HG02852 (cell line): Measurements from ENCODE around the gene SPATA31D4.
"Not testable (repeated sequence)": the region's sequence is repeated elsewhere in the genome, so short reads cannot be mapped to it uniquely, and the experiment has no call there.

Experiments
- ATAC-seq: cut with Tn5 transposase; IDR thresholded peaks from one replicate; pipeline ENCODE4 v1.9.1; 2021; ENCODE audit warnings: mild to moderate bottlenecking, moderate library complexity; ENCODE audit not compliant: unreplicated experiment

Gene SPATA31D4

DNA sequence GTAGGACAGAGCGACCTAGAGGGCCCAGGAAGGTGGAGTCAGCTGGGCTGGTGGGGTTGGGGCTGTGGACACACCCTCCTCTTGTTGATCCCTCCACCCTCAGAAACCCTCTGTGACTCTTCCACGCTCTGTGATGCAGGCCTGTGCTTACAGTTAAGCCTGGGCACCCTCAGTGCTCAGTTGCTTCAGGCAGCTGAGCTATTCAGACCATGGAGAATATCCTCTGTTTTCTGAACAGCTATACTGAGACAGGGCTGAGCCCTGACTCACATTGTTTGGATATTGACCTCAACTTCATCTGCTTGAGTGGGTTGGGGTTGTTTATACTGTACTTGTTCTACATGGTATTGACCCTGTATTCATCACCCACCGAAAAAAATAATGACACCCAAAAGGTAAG, at the start of gene SPATA31D4:
SPATA31D4 (plus strand) TSS at position 124 of the 400 bp plus-strand sequence; CDS start at position 210, 86 bp downstream.
- ATAC-seq = not testable (repeated sequence)

DNA sequence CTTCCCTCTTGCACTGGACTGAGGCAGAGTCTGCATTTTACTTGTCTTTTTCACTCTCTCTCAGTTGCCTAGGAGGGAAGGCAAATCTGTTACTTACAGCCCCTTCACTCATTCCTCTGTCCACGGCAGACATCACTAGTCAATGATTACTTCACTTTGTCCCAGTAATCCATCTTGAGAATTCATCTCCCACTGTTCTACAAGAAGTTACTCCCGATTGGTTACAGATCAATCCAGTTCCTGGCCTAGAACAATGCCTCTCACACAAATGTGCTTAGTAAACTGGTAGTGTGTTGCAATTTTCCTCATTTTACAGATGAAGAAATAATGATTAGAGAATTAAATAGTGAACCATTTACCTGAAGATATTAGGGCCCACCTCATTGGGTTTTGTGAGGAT, 49.7 kb upstream of the SPATA31D4 start:
- ATAC-seq = no peak

DNA sequence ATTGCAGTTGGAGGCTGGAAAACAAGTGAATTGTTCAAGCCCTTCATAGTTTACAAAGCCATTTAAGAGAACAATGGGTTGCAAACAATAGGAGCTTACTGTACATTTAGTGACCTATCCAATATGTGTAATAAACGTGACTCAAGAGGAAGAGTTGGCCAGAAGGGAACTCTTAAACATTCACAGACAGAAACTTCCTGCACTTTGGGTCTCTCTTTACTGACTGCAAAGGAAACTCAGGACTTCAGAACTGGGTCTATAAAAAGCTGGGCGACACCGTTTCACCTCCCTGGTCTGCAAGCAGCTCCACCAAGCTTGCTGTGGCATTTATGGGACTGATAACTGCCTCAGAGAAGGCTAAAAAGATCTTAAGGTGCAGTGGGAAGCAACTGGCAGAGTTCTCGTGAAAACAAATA, 48.7 kb upstream of the SPATA31D4 start:
- ATAC-seq = no peak

DNA sequence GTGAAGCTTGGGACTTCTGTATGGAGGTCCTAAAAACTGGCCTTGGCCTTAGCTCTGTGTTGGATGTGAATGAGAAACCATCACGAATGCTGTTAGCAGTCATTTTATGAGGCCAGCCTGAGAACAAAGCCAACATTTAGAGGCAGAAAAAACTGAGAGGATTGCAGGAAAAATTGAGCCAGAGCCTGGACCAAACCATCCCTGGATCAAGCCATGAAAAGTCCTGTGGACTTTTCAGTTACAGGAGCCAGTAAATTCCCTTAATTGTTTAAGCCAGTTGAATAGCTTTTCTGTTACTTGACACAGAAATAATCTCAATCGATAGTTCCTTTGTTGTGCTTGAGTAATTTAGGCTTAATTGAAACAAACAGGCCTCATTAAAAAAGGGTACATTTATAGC, 42.6 kb upstream of the SPATA31D4 start:
- no peak for ATAC-seq

DNA sequence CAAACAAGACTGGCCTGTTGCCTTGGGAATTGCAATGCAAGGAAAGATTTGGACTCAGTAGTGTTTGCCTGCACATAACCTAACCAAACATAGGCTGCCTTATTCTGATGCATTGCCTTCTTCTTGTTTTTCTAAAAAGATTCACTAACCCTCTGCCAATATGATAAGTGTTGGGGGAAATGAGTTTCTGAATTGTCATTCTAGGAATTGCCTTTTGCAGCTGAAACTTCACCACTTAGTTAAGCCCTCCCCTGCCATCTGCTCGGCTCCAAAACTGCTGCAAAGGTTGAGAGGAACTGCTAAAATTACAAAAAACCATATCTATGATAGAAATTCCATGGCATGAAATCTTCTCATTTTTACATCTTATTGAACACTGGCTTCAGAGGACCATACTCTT, 41.6 kb upstream of the SPATA31D4 start:
- no peak for ATAC-seq

DNA sequence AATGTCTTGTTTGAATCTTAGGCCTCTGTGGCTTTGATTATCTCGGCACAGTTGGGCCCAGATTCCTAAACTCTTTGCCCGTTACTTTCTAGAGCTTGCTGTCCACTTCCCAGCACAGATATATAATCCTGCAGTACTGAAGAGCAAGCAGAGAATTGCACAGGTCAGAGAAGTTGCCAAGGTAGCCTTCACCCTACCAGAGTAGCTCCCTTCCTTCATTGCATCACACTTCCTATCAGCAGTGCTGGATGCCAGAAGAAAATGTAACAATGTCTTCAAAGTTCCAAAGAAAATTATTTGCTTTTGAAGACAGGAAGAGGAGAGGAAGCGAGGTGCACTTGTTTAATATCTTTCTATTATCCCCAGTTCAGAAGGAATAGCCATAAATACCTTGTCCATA, 38.1 kb upstream of the SPATA31D4 start:
- ATAC-seq = no peak

DNA sequence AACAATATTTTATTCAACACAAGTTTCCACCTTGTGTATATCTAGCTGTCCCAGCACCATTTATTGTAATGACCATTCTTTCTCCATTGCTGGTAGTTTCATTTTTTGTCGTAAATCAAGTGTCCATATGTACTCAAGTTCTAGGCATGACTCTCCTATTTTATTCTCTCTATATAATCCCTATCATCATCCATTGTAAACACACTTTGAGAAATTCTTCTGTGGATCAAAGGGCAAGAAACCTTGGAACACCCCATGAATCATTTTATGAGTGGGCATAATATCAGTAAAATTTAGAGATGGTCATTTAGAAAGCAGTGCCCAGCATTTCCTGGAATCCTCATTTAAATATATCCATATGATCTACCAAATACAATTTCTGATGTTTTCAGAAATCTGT, 35.8 kb upstream of the SPATA31D4 start:
- no peak for ATAC-seq

DNA sequence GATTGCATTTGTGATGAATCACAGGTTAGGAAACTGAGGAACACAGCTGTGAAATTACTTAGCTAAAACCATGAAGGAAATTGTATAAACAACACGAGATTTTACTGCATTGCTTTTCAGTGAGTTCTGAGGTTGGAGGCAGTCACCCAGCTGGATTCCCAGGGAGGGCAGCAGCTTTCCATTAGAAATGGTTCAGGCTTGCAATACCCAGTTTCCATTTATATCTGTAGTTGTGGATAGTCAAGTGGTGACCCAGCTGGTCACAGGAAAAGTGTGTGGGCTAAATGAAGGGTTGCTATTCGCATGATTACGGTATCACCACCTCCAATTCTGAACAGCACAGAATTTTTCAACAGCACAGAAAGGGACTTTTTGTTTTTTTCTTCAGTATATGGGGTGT, 34.3 kb upstream of the SPATA31D4 start:
- ATAC-seq = no peak

DNA sequence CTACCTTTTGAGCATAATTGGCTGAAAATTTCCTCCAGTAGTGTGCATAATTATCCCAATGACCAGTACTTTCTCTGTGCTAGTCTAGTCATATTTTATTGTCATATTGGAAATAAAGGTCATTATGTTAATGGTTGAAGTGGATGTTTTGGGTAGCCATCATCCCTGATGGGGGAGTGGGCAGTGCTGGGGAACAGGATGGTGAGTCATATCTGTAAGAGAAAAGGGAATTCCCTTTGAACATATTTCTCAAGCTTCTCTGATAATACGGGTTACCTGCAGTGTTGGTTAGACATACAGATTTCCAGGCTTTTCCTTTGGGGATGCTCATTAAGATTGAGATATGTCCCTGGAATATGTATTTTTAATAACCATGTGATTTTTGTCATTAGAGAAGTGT, 33.3 kb upstream of the SPATA31D4 start:
- ATAC-seq = no peak

DNA sequence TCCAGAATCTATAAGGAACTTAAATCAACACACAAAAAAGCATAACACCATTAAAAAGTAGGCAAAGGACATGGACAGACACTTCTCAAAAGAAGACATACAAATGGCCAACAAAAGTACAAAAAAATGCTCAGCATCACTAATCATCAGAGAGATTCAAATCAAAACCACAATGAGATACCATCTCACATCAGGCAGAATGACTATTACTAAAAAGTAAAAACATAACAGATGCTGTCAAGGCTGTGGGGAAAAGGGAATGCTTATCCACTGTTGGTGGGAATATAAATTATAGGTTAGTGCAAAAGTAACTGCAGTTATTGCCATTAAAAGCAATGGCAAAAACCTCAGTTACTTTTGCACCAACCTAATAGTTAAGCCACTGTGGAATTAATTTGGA, 32.2 kb upstream of the SPATA31D4 start:
- ATAC-seq = no peak

DNA sequence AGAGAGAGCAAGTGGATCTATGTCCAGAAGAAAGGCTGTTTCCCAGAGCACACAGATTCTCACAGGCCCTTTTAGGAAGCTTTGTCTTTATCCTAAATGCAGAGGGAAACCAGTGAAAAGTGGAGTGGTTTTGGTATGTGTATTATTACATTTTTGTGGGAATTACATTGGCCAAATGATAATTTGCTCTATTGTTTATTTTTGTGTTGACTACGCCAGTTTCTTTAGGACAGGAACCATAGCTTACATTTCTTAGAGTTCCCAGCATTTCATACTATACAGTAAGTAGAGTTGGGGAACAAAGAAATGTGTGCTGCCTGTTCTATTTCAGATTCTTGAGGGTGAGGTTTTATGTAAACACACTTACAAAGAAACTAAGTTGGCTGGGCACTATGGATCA, 29.4 kb upstream of the SPATA31D4 start:
- no peak for ATAC-seq

DNA sequence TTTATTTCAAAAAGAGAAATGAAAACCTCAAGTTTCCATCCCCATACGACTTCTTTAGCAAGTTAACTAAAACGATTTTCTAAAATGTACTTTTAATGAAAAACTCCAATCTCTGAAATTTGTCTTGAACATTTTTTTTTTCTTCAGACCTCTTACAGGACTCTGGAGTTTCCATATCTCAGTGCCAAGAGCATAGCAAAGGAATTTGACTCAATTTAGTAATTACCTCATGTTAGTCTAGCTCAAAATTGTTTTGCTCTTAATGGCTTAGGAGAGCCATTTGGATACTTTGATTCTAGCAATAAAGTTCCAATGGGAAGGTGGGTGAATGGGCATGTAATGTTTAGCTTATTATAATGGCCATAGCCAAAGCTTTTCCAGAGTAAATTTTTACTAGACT, 26.0 kb upstream of the SPATA31D4 start:
- no peak for ATAC-seq

DNA sequence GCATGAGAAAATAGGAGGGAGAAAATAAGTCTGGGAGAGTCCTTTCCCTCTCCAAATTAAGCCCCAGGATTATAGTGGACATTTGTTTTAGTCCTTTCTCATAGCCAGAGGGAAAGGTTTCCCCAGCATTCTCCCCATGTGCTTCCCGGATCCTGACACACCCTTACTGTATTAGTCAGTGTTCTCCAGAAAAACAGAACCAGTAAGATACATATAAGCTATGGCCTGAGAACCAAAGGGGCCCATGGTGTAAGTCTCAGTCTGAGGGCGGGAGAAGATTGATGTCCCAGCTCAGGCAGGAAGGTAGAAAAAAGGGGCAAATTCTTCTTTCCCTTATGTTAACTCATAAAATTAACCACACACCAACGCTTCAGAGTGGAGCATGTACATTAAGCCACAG, 25.6 kb upstream of the SPATA31D4 start:
- no peak for ATAC-seq

DNA sequence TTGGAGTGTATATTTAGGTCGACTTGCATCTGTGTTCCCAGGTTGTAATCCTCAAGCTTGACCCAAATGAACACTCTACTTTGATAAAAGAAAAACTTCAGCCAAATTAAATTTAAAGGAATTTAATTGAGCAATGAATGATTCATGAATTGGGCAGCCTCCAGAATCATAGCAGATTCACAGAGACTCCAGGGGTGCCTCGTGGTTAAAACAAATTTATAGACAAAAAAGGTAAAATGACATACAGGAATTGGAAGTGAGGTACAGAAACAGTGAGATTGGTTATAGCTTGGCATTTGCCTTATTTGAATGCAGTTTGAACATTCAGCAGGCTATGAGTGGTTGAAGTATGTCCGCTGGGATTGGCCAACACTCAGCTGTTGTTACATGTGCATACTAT, 21.6 kb upstream of the SPATA31D4 start:
- no peak for ATAC-seq

DNA sequence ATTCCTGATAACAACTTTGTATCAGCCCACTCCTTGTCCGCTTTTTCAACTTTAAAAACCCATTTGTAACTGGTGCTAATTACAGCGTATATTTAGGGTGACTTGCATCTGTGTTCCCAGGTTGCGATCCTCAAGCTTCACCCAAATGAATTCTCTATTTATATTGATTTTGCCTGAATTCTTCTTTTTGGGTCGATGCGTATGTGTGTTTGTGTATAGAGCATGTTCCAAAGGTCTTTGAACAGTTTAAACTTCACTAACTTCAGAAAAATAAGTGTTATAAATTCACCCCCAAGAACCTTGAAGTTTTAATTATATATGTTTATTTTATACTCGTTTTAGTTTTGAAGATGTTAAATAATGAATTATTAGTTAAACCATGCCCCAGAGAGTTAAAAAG, 16.1 kb upstream of the SPATA31D4 start:
- ATAC-seq = no peak

DNA sequence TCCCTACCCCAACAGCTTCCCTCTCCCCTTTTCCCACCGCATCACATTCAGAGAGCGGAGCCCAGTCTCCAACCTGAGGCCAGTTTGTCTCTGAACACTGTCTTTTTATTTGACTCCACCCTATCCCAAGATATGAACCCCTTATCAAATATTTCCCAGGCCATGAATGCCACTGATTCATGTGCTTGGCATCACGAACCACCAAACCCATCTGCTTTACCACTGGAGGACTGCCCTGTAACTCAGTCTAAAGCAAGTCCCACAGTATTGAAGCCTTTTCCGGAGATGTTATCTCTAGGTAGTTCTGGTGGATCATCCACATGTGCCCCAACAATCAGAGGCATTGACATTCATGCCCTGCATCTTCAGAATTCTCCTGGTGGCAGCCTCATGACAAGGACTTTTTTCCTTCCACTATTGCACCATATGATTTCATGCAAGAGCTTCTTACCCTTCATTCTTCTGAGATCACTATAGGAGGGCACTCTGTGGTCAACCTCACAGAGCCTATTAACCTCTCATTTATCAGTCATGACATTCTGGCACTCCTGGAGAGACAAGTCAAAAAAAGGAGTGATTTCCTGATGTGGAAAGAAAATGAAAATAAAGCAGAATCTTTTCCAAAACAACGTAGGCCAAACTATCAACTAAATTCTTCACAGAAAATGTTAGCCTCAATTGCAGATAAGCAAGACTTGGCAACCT, 12.3 kb upstream of the SPATA31D4 start:
- ATAC-seq = no peak

DNA sequence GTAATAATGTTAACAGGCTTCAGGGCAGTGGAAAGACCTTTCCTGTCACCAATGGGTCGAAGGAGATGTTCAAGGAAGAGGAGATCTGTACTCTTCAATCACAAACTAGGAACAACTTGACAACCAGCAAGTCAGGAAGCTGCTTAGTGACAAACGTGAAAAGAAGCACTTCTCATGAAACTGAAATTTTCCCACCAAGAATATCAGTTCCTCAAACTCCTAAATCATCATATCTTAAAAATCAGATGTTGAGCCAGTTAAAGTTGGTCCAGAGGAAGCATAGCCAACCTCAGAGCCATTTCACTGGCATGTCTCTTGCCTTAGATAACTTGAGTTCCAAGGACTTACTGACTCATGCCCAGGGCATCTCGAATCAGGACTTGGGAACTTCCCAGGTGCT, 9.7 kb upstream of the SPATA31D4 start:
- ATAC-seq = not testable (repeated sequence)

DNA sequence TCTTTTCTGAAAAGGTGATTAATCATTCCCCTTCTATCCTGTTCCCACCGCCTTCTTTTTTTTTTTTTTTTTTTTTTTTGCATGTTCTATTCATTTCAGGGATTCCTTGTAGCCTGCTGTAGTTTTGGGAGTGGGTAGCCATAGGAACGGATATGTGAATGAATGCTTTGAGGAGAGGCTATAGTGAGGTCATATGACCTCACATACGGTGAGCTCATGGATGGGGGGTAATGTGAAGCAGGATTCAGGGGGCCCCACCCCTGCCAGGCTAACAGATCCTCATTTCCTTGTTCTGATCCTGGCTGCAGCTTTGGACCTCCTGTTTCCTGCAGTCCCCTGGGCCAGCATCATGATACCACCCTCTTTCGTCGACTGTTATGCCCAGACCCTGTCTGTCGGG, 1.9 kb downstream of the SPATA31D4 start:
- ATAC-seq = not testable (repeated sequence)

DNA sequence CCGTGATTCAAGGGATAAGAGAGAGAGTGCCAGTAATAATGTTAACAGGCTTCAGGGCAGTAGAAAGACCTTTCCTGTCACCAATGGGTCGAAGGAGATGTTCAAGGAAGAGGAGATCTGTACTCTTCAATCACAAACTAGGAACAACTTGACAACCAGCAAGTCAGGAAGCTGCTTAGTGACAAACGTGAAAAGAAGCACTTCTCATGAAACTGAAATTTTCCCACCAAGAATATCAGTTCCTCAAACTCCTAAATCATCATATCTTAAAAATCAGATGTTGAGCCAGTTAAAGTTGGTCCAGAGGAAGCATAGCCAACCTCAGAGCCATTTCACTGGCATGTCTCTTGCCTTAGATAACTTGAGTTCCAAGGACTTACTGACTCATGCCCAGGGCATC, 5.3 kb downstream of the SPATA31D4 start:
- not testable (repeated sequence) for ATAC-seq

DNA sequence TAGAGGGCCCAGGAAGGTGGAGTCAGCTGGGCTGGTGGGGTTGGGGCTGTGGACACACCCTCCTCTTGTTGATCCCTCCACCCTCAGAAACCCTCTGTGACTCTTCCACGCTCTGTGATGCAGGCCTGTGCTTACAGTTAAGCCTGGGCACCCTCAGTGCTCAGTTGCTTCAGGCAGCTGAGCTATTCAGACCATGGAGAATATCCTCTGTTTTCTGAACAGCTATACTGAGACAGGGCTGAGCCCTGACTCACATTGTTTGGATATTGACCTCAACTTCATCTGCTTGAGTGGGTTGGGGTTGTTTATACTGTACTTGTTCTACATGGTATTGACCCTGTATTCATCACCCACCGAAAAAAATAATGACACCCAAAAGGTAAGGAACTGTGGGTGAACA, 15.2 kb downstream of the SPATA31D4 start, which contains the start of gene SPATA31D3:
SPATA31D3 (plus strand) TSS at position 108 of the 400 bp plus-strand sequence; CDS start at position 194, 86 bp downstream.
- not testable (repeated sequence) for ATAC-seq

DNA sequence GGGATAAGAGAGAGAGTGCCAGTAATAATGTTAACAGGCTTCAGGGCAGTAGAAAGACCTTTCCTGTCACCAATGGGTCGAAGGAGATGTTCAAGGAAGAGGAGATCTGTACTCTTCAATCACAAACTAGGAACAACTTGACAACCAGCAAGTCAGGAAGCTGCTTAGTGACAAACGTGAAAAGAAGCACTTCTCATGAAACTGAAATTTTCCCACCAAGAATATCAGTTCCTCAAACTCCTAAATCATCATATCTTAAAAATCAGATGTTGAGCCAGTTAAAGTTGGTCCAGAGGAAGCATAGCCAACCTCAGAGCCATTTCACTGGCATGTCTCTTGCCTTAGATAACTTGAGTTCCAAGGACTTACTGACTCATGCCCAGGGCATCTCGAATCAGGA, 20.4 kb downstream of the SPATA31D4 start:
- ATAC-seq = not testable (repeated sequence)

DNA sequence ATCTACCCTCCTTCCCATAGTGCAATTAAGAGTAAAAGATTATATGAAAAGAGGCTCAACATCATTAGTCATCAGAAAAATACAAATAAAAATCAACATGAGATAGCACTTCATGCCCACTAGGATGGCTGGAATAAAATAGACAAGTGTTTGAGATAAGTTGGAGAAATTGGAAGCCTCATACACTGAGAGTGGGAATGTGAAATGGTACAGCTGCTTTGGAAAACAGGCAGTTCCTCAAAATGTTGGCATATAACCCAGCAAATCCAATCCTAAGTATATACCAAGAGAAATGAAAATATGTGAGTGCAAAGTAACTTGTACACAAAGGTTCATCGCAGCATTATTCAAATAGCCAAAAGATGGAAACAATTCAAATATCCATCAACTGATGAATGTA, 24.9 kb downstream of the SPATA31D4 start:
- no peak for ATAC-seq

DNA sequence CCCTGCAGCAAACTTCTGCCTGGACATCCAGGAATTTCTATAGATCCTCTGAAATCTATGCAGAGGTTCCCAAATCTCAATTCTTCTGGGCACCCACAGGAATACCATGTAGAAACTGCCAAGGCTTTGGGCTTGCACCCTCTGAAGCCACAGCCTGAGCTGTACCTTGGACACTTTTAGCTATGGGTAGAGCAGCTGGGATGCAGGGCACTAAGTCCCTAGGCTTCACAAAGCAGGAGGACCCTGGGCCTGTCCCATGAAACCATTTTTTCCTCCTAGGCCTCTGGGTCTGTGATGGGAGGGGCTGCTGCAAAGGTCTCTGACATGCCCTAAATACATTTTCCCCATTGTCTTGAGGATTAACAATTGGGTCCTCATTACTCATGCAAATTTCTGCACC, 27.4 kb downstream of the SPATA31D4 start:
- no peak for ATAC-seq
